Measurements from ENCODE around the gene TMEM144.

The TMEM144 gene

GRCh38 chr4:158302076-158302866, 92.0 kb downstream of the TMEM144 start:
- Histone ChIP-seq H3K27me3 (replicated peaks; ENCODE audit: insufficient read depth, low read length) (no peaks in the 10 kb centered on the region), H2AFZ (ENCODE audit: low read length) (no peak overlapping the region), H4K20me1 (ENCODE audit: insufficient read depth, low read length) (no peaks in the 10 kb centered on the region), H3K79me2 (ENCODE audit: low read length) (no peaks in the 10 kb centered on the region), H3K4me3 (ENCODE audit: low read length) (no peak overlapping the region), H3K9me3 (replicated peaks; ENCODE audit: insufficient read depth, low read length) (no peaks in the 10 kb centered on the region), H3K9me2 (replicated peaks; ENCODE audit: insufficient read depth, low read length) (no peaks in the 10 kb centered on the region), H3F3A (ENCODE audit: insufficient read depth, low read length) (no peaks in the 10 kb centered on the region), H3K36me3 (replicated peaks; ENCODE audit: insufficient read depth, low read length) (no peaks in the 10 kb centered on the region), H3K9ac (ENCODE audit: low read length) (no peak overlapping the region), H3K4me2 (ENCODE audit: low read depth, low read length) (no peak overlapping the region), H3K27ac (ENCODE audit: low read length) (no peak overlapping the region), H3K4me1 (ENCODE audit: low read length) (no peaks in the 10 kb centered on the region)
- TF ChIP-seq EZH2phosphoT487 (IDR thresholded peaks at IDR 0.05; ENCODE audit: low read length) (no peak), EZH2 (optimal IDR thresholded peaks at IDR 0.05; ENCODE audit: low read depth, low read length) (no peak)
- DNase-seq, result no peak

- Histone ChIP-seq H4K20me1 (ENCODE audit: insufficient read depth, low read length) (no peaks in the 10 kb centered on the region), H3K27me3 (replicated peaks; ENCODE audit: insufficient read depth, low read length) (no peaks in the 10 kb centered on the region), H3K9me3 (replicated peaks; ENCODE audit: insufficient read depth, low read length) (no peaks in the 10 kb centered on the region), H3K9ac (ENCODE audit: low read length) (no peak overlapping the region), H3K79me2 (ENCODE audit: low read length) (no peaks in the 10 kb centered on the region), H3F3A (ENCODE audit: insufficient read depth, low read length) (no peaks in the 10 kb centered on the region), H3K4me3 (ENCODE audit: low read length) (no peak overlapping the region), H3K36me3 (replicated peaks; ENCODE audit: insufficient read depth, low read length) (no peaks in the 10 kb centered on the region), H3K9me2 (replicated peaks; ENCODE audit: insufficient read depth, low read length) (no peaks in the 10 kb centered on the region), H2AFZ (ENCODE audit: low read length) (no peak overlapping the region), H3K4me2 (ENCODE audit: low read depth, low read length) (no peak overlapping the region), H3K4me1 (ENCODE audit: low read length) (no peaks in the 10 kb centered on the region), H3K27ac (ENCODE audit: low read length) (no peak overlapping the region)
- no peak for TF ChIP-seq EZH2 (optimal IDR thresholded peaks at IDR 0.05; ENCODE audit: low read depth, low read length)
- no peak for TF ChIP-seq CTCF (IDR thresholded peaks at IDR 0.05; ENCODE audit: low read length)
- no peak for TF ChIP-seq EZH2phosphoT487 (IDR thresholded peaks at IDR 0.05; ENCODE audit: low read length)
- DNase-seq, result no peak
These were observed 94.4 kb downstream of the TMEM144 start for GRCh38 chr4:158304694-158305093.
